Activated CD4-positive, alpha-beta T cell treated with anti-CD3 and anti-CD28 coated beads, Interleukin-2, amount 50 U/mL, for 16 hours (primary cell): Measurements from ENCODE around the gene SERPIND1.
"Not testable (repeated sequence)": the region's sequence is repeated elsewhere in the genome, so short reads cannot be mapped to it uniquely, and the experiment has no call there.

ENCODE experiments used
- DNase-seq: peaks from one replicate; pipeline ENCODE4 v3.0.0-alpha.2; 2020

SERPIND1 gene

DNA sequence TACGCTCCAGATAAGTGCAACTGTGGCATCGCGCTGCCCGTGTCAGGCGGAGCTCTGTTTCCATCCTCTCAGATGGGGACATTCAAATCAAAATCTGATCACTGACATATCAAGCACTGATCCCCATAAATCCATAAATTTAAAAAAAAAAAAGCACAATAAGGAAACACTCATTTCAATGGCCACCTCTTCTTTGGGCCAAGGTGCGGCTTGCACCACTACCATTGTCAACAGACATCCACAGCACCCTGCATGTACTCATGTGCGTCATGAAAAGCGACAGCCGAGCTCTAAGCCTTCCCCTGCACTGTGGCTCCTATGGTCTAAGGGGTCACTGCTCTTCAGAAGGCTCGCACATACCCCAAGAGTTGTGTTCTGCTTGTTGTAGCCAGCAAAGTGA, 26.7 kb upstream of the SERPIND1 start:
- DNase-seq = no peak

DNA sequence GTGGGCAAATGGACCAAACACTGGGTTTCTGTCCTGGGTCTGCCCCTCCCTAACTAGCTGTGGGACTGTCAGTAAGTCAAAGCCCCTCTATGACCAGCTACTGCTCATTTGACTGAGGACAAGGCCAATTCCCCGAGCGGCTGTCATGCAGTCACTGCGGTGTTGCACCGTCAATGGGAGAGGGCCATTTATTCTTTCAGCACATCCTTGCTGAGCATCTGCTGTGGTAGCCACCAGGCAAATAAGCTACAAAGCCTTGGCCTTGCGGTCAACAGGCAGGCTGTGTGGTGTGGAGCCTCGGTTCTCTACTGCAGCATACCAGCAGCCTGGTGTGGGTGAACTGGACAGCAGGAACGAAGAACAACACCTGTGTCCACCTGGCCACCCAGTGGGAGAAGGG, 25.8 kb upstream of the SERPIND1 start:
- no peak for DNase-seq

DNA sequence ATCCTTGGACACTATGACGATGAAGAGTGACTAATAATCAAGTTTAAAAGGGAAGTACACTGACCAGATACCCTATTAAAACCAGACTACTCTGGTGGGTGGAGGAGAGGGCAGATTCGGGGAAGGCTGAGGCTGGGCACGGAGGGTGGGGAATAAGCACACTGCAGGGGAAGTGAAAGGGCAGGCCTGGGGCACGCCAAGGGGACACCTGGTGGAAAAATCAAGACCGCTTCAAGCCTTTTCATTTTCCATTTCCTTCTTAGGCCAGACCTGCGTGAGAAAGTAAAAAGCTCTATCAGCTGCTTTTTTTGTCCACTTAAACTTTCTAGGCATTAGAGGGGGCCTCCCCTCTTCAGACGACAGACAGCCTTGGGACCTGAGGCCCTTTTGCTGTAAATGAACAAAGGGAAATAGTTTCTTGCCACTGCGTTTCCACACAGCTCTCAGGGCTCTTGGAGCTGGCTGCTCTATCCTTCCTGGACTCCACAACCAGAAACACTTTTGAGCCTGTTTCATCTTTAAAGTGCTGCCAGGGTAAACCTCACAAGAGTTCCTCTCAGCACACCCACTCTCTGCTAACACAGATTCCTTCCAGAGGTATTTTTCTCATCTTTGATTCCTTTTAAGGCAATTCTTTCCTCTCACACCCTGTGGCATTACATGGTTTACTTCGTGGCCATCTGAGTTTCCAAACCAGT, 25.0 kb upstream of the SERPIND1 start:
- DNase-seq = no peak

DNA sequence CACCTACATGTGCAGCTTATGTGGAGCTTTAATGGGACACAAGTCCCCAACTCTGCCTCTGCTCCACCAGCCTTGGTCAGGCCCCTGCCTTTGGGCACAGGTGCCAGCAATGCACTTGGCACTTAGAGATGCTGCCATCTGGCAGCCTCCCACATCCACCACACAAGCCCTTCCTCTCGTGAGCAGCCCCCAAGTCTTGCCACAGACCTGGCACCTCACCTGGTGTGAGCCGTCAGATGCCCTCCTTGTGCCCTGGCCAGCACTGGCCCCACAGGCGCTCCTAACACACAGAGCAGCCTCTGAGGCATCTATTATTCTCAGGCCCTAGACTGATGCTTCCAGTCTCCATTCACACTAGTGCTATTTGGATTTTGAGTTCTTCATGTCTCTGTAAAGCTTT, 24.5 kb upstream of the SERPIND1 start:
- DNase-seq = no peak

DNA sequence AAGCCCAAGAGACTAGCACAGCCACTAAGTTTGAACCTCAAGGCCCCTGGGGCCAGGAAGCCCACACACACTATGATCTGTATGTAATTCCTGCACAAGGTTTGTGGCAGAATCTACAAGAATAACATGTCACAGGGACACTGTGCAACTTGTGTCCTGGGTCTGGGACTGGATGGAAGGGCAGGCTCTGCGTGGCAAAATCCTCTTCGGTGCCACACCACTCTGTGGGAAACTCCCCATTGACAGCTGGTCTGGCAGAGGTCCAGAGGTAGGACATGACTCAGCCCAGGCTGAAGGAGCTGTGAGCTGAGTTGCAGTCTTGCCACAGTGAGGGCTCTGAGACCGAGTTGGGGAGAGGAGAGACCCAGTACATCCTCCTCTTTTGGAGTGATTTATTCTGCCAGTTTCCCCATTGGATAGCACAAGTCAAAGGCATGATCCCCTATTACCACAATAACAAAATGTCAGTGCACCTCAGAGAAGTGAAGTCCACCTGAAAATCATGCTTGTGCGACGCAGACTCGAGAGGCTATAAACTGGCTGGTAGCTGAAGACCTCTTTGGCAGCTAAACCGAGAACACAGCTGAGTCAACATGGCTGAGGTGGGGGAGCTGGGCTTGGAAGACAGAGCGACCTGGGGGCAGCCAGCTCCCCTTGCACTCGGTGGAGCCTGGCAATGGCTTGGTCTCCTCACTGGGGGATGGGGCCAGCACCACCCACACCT, 23.3 kb upstream of the SERPIND1 start:
- DNase-seq = peak; percentile 47

DNA sequence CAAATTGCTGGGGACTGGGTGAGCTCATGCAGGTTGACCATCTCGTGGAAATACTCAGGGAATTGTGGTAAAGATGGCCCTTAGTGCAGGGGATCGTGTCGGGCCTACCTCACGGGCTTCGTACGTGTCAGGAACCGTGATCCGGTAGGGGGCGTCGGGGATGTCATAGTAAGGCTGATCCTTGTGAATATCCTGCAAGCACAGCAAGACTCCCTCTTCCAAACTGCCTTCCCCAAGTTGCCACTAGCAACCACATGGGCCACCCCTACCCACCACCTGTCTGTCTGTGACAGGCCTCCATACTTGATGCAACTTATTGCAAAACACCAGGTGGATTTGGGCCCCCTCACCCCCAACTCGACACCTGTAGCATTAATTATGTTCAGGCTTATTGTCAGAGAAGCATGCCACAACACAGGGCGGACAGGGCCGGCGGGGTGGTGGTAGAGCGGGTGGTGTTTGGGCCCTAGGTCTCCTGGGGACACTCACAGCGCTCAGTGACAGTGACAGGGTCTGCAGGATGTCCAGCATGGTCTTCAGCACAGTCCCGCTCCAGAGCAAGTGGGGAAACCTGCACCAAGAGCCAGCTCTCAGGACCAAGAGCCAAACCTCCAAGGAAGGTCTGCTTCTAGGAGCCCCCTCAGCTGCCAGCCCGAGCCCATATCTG, 22.6 kb upstream of the SERPIND1 start:
- no peak for DNase-seq

DNA sequence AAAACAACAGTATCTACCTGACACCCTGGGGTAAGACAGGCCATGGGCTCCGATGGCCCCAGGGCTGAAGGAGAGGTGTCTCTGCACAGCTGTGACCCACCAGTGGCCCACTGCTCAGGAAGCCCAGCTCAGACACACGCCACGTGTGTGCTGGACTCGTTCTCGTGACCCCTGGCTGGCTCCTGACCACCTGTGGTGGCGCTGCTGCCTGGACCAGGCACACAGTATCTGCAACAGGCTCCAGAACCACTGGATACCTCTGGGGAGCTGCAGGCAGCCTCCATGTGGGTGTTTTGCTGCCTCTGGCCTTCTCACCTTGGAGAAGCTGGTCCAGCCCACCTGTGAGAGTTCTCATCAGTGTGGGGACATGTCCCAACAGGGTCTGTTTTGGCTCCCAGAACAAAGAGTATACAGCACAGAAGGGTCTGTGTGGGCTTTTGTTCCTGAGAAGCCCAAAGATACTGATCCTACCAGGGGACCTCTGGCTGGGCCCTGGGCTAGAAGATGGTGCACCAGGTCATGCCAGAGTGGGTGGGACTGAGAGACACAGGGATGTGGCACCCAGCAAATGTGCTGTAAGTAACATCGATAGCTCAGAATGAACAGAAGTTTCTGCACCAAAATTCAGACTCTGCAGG, 21.7 kb upstream of the SERPIND1 start:
- no peak for DNase-seq

DNA sequence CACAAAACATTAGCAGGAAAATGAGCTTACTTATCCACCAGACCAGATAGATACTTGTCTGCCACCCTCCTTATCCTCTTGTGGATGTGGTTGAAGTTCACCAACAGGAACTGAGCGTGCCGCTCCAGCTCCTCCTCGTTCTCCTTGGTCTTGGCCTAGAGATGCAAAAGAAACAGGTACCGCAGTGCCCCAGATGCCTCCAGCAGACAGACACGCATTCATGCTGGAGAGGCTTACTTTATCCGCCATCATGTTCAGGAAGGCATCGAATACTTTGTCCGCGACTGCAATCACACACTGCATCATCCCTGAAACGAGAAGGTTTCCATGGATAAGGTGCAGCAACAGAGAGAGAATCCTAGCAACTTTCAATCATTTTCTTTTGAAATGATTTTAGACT, 21.0 kb upstream of the SERPIND1 start:
- DNase-seq = no peak

DNA sequence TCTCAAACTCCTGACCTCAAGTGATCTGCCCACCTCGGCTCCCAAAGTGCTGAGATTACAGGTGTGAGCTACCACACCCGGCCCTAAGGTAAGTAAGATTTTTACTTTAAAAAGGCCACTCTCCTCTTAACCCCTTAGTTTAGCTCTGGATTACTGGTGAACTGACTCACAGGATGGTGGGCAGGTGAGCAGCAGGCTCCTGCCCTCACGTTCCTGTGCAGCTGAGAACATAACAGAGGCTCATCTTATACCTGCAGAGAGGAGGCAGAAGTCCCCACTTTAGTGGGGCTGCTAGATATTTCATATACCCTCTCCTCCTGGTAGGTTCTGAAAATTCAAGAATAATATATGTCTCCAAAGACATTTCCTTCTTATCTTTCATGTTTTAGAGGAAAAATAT, 17.1 kb upstream of the SERPIND1 start:
- no peak for DNase-seq

DNA sequence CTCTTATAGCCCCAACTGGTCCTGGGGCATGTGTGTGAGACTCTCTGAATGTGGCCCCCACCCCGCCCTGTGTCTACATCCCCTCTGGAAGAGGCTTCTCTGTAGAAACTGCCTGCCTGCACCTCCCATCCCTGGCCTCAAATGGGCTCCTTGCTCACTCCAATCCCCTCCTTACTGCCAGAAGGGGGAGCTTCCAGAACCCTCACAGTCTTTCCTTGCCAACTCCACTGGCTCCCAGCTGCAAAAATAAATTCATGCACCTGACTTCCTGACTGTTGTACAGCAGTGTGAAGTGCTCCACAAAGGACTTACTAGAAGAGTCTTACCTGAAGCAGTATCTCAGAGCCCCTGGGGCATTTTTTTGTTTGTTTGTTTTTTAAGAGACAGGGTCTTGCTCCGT, 15.2 kb upstream of the SERPIND1 start:
- no peak for DNase-seq

DNA sequence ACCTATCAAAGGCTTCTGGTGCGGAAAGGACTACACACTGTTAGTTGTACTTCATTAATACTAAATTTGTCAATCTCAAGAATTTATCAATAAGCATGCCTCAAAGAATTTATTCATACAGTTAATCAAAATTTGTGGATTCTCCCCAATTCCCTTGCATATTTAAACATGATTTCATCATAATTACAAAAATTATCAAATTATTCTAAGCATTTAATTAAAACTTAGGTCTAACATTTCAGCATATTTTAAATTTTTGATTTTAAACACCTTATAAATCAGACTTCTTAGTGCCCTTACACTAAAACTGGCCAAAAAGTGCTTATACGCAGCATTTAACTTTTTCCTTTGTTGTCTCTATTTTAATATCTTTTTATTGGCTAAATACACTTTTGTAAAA, 13.8 kb upstream of the SERPIND1 start:
- DNase-seq = no peak

DNA sequence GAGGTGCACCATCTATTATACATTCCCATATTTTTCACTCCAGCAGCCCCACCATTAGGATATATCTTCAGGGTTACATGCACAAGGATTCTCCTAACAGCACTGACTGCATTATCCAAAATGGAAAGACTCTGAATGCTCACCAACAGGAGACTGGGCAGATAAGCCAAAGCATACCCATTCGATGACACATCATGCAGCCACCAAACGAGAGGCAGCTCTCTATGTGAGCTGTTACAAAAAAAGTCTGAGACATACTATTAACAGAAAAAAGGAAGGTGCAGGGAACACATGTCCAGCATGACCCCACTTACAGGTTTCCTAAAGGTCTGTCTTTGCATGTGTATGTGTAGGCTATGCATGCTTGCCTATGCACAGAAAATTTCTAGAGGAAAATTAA, 12.4 kb upstream of the SERPIND1 start:
- no peak for DNase-seq

DNA sequence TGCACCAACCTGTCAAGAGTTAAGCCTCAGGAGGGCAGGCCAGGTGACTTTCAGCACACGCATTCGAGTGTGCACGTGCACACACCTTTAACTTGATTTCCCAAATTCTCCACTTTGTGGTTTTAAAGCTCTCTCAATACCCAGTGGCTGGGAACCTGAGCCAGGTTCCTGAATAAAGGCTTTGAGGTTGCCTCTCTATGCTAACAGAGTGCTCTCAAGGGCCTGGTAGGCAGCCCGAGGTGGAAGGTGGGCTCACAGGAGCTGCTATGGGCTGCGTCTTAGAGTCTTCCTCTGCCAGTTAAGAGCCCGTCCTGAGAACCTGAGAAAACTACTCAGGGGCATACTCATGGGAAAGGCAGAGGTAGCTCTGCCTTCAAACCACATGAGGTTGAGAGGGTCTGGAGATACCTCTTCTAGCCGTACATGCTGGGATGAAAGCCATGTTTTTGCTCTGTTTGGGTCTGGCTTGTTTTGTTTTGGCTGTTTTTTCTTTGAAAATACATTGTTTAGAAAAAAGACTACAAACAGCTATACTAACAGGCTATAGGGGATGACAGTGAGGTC, 11.6 kb upstream of the SERPIND1 start:
- DNase-seq = no peak

DNA sequence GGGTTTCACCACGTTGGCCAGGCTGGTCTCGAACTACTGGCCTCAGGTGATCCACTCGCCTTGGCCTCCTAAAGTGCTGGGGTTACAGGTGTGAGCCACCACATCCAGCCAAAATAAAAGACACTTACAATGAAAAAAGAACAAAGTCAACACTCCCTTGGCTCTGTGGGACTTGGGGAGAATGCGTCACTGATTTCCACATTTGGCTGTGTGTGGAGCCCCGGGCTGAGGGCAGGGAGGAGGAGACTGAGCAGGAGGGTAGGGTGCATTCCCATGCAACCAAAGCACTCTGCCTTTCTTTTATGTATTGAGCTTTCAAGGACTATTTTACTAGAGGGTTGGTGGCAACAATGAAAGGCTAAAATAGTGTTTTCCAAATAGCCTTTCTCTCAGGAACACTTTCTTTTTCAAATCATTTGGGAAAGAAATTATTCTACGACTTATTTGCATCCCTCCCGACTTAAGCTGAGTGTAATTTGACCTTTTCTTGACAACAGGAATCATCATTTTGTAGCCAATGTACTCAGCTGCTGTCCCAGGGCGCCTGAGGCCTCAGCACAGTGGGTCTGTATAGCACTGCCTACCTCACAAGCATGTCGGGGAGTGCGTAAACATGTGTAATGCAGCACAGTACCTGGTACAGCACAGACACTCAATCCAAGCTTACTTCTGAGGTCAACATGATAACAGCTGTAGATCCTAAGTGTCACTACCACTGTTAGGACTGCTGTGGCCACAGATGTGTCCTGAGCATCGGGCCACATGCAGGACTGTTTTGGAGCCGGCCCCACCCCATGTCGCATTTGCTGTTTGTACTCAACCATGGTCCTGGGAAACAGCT, 10.1 kb upstream of the SERPIND1 start:
- DNase-seq = no peak

DNA sequence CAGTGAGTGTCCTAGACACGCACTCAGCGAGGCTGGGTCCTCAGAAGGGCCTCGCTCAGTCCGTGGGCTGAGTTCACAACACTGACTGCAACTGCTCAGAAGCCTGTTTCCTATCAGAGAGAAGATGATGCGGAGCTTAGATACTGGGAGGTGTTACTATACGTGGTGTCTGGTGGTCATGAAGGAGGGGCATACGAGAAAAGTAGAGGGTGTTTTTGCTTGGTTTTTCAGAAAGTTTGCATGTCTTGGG, 9.5 kb upstream of the SERPIND1 start:
- no peak for DNase-seq

DNA sequence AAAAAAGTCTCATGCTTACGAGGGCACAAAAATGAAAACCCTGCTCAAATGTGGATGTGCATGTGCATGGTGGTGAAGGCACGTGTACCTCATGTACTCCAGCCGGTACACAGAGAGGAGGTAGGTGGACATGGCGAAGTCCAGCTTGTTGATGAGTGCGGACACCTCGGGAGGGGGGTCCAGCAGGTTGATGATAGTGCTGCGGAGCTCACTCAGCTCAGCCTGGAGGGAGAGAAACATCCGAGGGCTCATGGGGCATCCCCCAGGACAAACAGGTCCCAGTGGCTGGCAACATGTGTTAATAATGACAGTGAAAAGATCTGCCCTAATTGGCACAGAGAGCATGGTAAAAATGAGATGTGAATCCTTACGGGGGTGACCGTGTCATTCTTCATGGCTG, 9.2 kb upstream of the SERPIND1 start:
- DNase-seq = no peak

DNA sequence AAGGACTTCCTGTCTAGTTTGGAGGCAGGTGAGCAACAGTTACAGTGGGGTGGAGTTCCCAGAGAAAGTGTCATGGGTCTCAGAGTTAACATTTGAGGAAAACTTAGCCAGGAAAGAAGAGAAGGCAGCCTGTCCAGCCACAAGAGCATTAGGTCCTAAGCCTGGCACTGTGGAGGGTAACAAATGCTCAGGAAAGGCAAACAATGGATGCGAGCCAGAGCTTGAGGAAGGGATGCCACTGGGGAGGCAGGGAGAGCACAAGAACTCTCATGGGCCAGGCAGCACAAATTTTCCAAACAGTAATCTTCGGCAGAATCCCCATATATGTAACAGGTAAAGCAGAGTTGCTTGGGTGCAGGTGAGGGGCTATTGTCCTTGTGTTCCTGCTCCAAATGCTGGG, 8.0 kb upstream of the SERPIND1 start:
- DNase-seq = no peak

DNA sequence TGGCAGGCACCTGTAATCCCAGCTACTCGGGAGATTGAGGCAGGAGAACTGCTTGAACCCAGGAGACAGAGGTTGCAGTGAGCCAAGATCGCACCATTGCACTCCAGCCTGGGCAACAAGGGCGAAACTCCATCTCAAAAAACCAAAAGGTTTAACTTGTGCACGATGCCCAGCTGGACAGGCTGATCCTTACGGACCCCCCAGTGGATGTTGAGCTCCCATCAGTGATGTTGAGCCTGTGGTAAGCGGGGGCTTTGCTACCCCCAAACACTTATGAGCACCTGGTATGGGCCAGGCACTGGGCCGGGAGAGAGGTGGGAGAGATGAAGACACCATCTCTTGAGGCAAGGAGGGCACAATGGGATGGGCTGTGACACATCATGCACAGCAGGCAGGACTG, 7.4 kb upstream of the SERPIND1 start:
- DNase-seq = no peak

DNA sequence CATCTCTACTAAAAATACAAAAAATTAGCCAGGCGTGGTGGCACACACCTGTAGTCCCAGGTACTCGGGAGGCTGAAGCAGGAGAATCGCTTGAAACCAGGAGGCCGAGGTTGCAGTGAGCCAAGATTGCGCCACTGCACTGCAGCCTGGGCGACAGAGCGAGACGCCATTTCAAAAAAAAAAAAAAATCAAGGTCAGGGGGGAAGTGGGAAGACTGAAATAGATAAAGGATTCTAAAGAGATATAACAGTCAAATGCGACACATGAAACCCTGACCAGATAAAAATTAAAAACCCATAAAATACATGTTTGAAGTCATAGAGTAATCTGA, 4.5 kb upstream of the SERPIND1 start:
- DNase-seq = not testable (repeated sequence)

DNA sequence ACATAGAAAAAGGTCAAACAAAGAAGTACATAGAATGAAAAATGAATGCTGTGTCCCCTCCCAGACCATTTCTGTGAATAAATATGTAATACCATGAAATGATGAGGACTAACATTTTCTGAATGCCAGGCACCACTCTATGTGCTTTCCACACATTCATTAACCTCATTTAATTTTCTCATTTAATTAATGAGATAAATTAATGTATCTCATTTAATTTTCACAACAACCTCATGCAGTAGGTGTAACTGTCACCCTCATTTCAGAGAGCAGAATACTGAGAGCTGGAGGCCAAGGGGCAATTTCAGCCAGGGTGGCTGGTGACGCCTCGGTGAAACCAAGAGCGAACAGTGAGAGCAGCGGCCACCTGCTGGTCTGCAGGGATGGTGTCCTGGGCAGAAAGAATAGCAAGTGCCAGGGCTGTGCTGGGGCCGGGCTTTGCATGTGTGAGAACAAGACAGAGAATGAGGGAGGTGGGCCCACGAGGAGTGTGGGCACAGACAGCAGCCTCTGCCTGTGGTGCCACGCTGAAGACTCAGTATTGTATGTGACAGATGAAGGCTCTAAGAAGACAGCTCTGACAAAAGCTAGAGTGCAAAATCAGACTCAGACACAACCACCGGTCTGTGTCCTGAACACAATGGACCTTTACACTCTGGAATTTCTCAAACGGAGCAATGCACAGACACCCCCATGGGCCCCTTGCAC, 1.8 kb upstream of the SERPIND1 start:
- no peak for DNase-seq

DNA sequence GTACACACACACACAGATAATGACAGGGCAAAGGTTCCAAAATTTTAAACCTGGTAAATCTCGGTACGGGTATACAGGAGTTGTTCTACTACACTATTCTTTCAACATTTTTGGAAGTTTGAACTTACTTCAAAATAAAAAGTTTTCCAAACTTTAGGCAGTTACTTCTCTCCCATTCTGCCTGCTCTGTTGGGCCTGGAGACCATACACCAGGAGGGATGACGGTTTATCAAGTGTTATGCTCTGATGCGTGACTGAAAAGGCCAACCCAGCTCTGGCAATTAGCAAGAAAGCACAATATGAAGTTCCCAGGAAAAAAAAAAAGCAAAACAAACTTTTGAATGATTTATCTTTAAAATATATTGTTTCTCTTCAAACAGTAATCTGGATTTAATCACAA, 969 bp downstream of the SERPIND1 start:
- no peak for DNase-seq

DNA sequence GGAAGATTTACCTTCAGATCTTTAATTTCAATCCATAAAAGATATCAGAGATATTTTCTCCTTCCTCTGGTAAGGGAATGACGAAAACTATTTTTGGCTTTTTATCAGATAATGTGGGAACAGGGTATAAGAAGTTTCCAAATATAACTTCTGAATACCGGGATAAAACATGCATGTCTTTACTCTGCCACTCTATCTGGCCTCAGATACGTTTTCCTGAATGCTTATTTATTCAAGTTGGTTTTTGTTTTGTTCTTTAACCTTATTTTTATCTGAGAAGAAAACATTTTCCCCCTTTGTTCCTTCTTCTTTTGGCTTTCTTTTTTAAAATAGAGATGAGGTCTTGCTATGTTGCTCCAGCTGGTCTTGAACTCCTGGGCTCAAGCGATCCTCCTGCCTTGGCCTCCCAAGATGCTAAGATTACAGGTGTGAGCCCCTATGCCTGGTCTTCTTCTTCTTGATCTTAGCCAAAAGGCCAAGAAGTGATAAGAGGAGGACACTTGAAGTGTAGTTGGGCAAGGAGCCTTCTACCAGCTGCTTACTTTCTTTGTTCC, 1.5 kb downstream of the SERPIND1 start:
- no peak for DNase-seq
